H1 (cell line): Measurements from ENCODE around the gene ATP13A3. TPM values are rescaled to one million over a fixed set of nuclear protein-coding genes. Genes with fewer than 3 reads are reported as not detected.

Experiments
- CHD7 ChIP-seq: fragments of 300-600 bp; sonication (generic); IDR thresholded peaks from 2 replicates; pipeline ENCODE4 v1.7.1; 2012; ENCODE audit warnings: low read length, moderate library complexity, mild to moderate bottlenecking, inconsistent platforms; ENCODE audit not compliant: insufficient replicate concordance
- polyA plus RNA-seq, 7 experiments: library from polyadenylated mRNA; depleted of rRNA in 3 of 7; stranded (reverse) in 5 of 7; unstranded in 2 of 7; fragments of >200 nt in 5 of 7; fragments of 200-250 nt in 2 of 7; gene quantifications; 1 replicate in 5 of 7; 2 replicates in 1 of 7; 4 replicates in 1 of 7; pipeline versions ENCODE4 v1.2.1 to v1.2.3, GENCODE V29; 2011 to 2013; ENCODE audit warnings: missing spikeins in 2 of 7, mixed read lengths in 2 of 7
- total RNA-seq: library from RNA; stranded (reverse); fragmentation: NEBNext Ultra II Directional; extraction: Animal tissue kit (Norgen Biotek cat#: 25700); gene quantifications from 2 replicates; pipeline ENCODE4 v1.2.1, GENCODE V29; 2021

ATP13A3 gene
- total and polyA plus RNA-seq, 2 of the 8 experiments (the other 6 are each of a cell fraction or from before 2014, with no cell fraction given): 18.6 to 92.2 TPM

DNA sequence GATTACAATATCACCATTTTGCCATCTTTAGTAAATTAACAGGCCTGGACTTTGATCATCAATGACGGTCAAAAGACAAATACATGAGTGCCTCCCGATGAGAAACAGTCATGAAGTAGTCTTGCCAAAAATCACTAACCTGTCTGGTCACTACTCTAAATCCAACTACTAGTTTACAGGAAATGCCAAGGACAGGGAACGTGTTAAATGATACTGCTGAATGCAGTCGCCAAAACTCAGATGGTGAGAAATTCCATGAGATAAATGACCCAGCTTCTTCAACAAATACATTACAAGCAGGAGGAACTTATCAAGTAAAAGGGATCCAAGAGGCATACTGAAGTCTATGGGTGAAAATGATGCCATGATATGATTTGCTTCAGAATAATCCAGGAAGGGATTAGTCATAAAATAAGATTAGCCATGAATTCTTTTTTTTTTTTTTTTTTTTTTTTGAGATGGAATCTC lies 35.8 kb upstream of the ATP13A3 start (continued):
- no peak for TF ChIP-seq CHD7
